GM12878 (cell line): ENCODE measurements around the gene SLC10A4. TPM values are rescaled to one million over a fixed set of nuclear protein-coding genes. Genes with fewer than 3 reads are reported as not detected.

ENCODE experiments used
- ATAC-seq: fragments of 200-7000 bp; cut with Tn5 transposase; 3 replicates; pipeline ENCODE4 v1.9.1; 2020; ENCODE audit warnings: mild to moderate bottlenecking, moderate library complexity
- BruUV-seq: library from RNA; stranded (reverse); fragments of 400-500 nt; replicated peaks from 2 replicates; lab custom pipeline; 2021; lab: Mats Ljungman, UMichigan
- CTCF ChIA-PET: fragments of 300-600 bp; sonication (Branson Sonifier 250); formaldehyde crosslinking; extraction: SDS; loops from one replicate; lab custom pipeline; 2021; ENCODE audit warnings: inconsistent platforms; lab: Yijun Ruan, JAX
- POLR2A ChIA-PET: fragments of 350-600 bp; formaldehyde crosslinking; extraction: SDS; loops from one replicate; lab custom pipeline; 2021; ENCODE audit warnings: inconsistent platforms; lab: Charles Lee
- RAD21 ChIA-PET: fragments of 300-600 bp; sonication (Branson Sonifier 250); formaldehyde crosslinking; loops from one replicate; lab custom pipeline; 2023; ENCODE audit warnings: antibody characterized with exemption; ENCODE audit not compliant: unreplicated experiment; lab: Charles Lee
- SMC1A ChIA-PET: fragments of 300-600 bp; sonication (Branson Sonifier 250); formaldehyde crosslinking; loops from one replicate; lab custom pipeline; 2023; ENCODE audit not compliant: unreplicated experiment, uncharacterized antibody; lab: Charles Lee
- DNase-seq: peaks from one replicate; pipeline ENCODE4 v3.0.0-alpha.2; 2011; ENCODE audit warnings: low read depth, low spot score
- FAIRE-seq: peaks from 3 replicates; lab custom pipeline; 2011; peaks lifted over from hg19 to GRCh38; lab: Jason Lieb, UNC
- H2AFZ ChIP-seq: 2 replicates; pipeline ENCODE4 v1.6.0; 2011; ENCODE audit warnings: low read depth, low read length, control low read depth; ENCODE audit not compliant: control insufficient read depth
- H3K27ac ChIP-seq: 2 replicates; pipeline ENCODE4 v1.5.1; 2011; ENCODE audit warnings: control low read depth; ENCODE audit not compliant: control insufficient read depth, insufficient read depth
- H3K27me3 ChIP-seq, 2 experiments: replicated peaks in 1 of 2; 2 replicates each; pipeline versions ENCODE4 v1.6.0 to v1.6.1; 2011; ENCODE audit warnings: low read length in 1 of 2; ENCODE audit not compliant: control insufficient read depth in 2 of 2, insufficient read depth in 2 of 2
- H3K36me3 ChIP-seq, 2 experiments: 2 replicates each; pipeline ENCODE4 v1.5.1; 2011; ENCODE audit warnings: low read length in 1 of 2; ENCODE audit not compliant: control insufficient read depth in 2 of 2, insufficient read depth in 2 of 2
- H3K4me1 ChIP-seq: 2 replicates; pipeline ENCODE4 v1.6.1; 2011; ENCODE audit warnings: mild to moderate bottlenecking, low read length, moderate library complexity, mixed read lengths; ENCODE audit not compliant: control insufficient read depth, insufficient read depth
- H3K4me2 ChIP-seq: 2 replicates; pipeline ENCODE4 v1.6.0; 2011; ENCODE audit warnings: control low read depth; ENCODE audit not compliant: control insufficient read depth, insufficient read depth
- H3K4me3 ChIP-seq: fragments of 200-600 bp; sonication (generic); 2 replicates; pipeline ENCODE4 v1.5.1; 2016
- H3K79me2 ChIP-seq: 2 replicates; pipeline ENCODE4 v1.6.0; 2011; ENCODE audit warnings: low read length; ENCODE audit not compliant: control insufficient read depth, insufficient read depth
- H3K9ac ChIP-seq: 2 replicates; pipeline ENCODE4 v1.8.0; 2011; ENCODE audit warnings: low read length, control low read depth, mixed read lengths; ENCODE audit not compliant: control insufficient read depth, insufficient read depth
- H3K9me3 ChIP-seq: replicated peaks from 3 replicates; pipeline ENCODE4 v1.5.1; 2011; ENCODE audit warnings: mild to moderate bottlenecking, low read length; ENCODE audit not compliant: control insufficient read depth, insufficient read depth
- H4K20me1 ChIP-seq: 2 replicates; pipeline ENCODE4 v1.6.0; 2011; ENCODE audit not compliant: control insufficient read depth, insufficient read depth
- CHD1 ChIP-seq: IDR thresholded peaks from 2 replicates; pipeline ENCODE4 v1.6.1; 2012; ENCODE audit warnings: low read depth, low read length, improper control_type of control experiment
- CUX1 ChIP-seq: IDR thresholded peaks from 2 replicates; pipeline ENCODE4 v1.6.1; 2012; ENCODE audit warnings: improper control_type of control experiment, low read depth, low read length; ENCODE audit not compliant: insufficient replicate concordance
- DPF2 ChIP-seq: fragments of 450-650 bp; IDR thresholded peaks from 2 replicates; pipeline ENCODE4 v1.6.1; 2017; ENCODE audit warnings: mild to moderate bottlenecking
- MEF2B ChIP-seq: fragments of 450-650 bp; IDR thresholded peaks from 2 replicates; pipeline ENCODE4 v1.6.1; 2018; ENCODE audit warnings: mild to moderate bottlenecking, moderate library complexity; ENCODE audit not compliant: partially characterized antibody, poor library complexity, severe bottlenecking
- MYC ChIP-seq: IDR thresholded peaks from 2 replicates; pipeline ENCODE4 v1.6.1; 2011; ENCODE audit warnings: mild to moderate bottlenecking, low read length, moderate library complexity, inconsistent platforms; ENCODE audit not compliant: insufficient read depth, insufficient replicate concordance, insufficient read length, severe bottlenecking
- PAX8 ChIP-seq: fragments of 450-650 bp; IDR thresholded peaks from 2 replicates; pipeline ENCODE4 v1.6.1; 2017; ENCODE audit warnings: mild to moderate bottlenecking, moderate library complexity
- POLR2AphosphoS2 ChIP-seq: IDR thresholded peaks from 2 replicates; pipeline ENCODE4 v1.6.1; 2011; ENCODE audit warnings: low read depth, mild to moderate bottlenecking, low read length, improper control_type of control experiment, moderate library complexity
- SMAD1 ChIP-seq: fragments of 450-650 bp; IDR thresholded peaks from 2 replicates; pipeline ENCODE4 v1.6.1; 2018; ENCODE audit warnings: mild to moderate bottlenecking, low read depth; ENCODE audit not compliant: partially characterized antibody
- TBL1XR1 ChIP-seq: IDR thresholded peaks from 2 replicates; pipeline ENCODE4 v1.6.1; 2012; ENCODE audit warnings: low read depth, low read length, improper control_type of control experiment
- TCF12 ChIP-seq: IDR thresholded peaks from 2 replicates; pipeline ENCODE4 v1.6.1; 2011; ENCODE audit warnings: low read depth, mild to moderate bottlenecking, low read length
- YY1 ChIP-seq: IDR thresholded peaks from 2 replicates; pipeline ENCODE4 v1.6.1; 2011; ENCODE audit warnings: low read depth, mild to moderate bottlenecking, low read length
- ZNF217 ChIP-seq: fragments of 450-650 bp; IDR thresholded peaks from 2 replicates; pipeline ENCODE4 v1.6.1; 2017; ENCODE audit warnings: antibody characterized with exemption, mild to moderate bottlenecking
- whole genome bisulfite sequencing: methylation state at CpG from one replicate; pipeline ENCODE4 v1.1.6; 2016; ENCODE audit warnings: low lambda C conversion rate; ENCODE audit not compliant: insufficient replicate concordance, insufficient coverage; ENCODE audit errors: missing lambda C conversion rate; 5-methylcytosine and 5-hydroxymethylcytosine counted together
- in situ Hi-C: fragments of 300-500 bp; cut with MboI; formaldehyde crosslinking; loops from 9 replicates; pipeline ENCODE4 v1.14.3; 2018; ENCODE audit warnings: mixed read lengths
- intact Hi-C: fragments of 100-400 bp; cut with micrococcal nuclease; formaldehyde crosslinking; loops from one replicate; pipeline ENCODE4 v1.14.2; 2022; ENCODE audit not compliant: unreplicated experiment
- polyA plus RNA-seq, 11 experiments: library from polyadenylated mRNA; depleted of rRNA in 4 of 11; unstranded in 6 of 11; stranded (reverse) in 5 of 11; fragments of >200 nt; fragmentation: Nextera tagmentation in 4 of 11; fragmentation: Illumina TruSeq in 1 of 11; extraction: Ambion mirVana in 4 of 11; extraction: Trizol in 1 of 11; gene quantifications; 1 replicate in 1 of 11; 2 replicates in 10 of 11; pipeline versions ENCODE4 v1.2.1 to v1.2.3, GENCODE V29; 2011 to 2016; ENCODE audit warnings: inconsistent platforms in 2 of 11, missing spikeins in 2 of 11, low read depth in 1 of 11
- total RNA-seq, 4 experiments: library from RNA; depleted of rRNA in 3 of 4; stranded (reverse); fragments of >200 nt in 3 of 4; fragmentation: Illumina TruSeq in 1 of 4; extraction: Trizol in 1 of 4; gene quantifications; 2 replicates each; pipeline versions ENCODE4 v1.2.1 to v1.2.3, GENCODE V29; 2013 to 2021
- TF ChIP-seq, protein P1 (sequence below), 3 experiments: IDR thresholded peaks in 2 of 3; conservative IDR thresholded peaks in 1 of 3; 2 replicates each; pipeline ENCODE4 v1.5.1; 2011; ENCODE audit warnings: low read depth in 3 of 3, low read length in 3 of 3, mild to moderate bottlenecking in 3 of 3, control low read depth in 2 of 3, moderate library complexity in 2 of 3, inconsistent platforms in 1 of 3, mixed read lengths in 1 of 3; ENCODE audit not compliant: control insufficient read depth in 2 of 3, insufficient read depth in 1 of 3; ENCODE audit errors: extremely low read depth in 1 of 3
- TF ChIP-seq, protein P2 (sequence below): IDR thresholded peaks from 2 replicates; pipeline ENCODE4 v1.6.1; 2012; ENCODE audit warnings: low read depth, low read length, improper control_type of control experiment

Gene SLC10A4
- total and polyA plus RNA-seq, 10 of the 15 experiments (the other 5 are each of a cell fraction or from before 2014, with no cell fraction given): 0.12 TPM; not detected in 9

- no peaks in the 10 kb centered on the region for H3K79me2 ChIP-seq
- intact Hi-C loops (no loop called here), in situ Hi-C loops (no loop called here)
- no peaks in the 10 kb centered on the region for H3K27me3 ChIP-seq
- no peaks in the 10 kb centered on the region; the same call in 1 of the 2 replicates for H3K4me1 ChIP-seq
- DNase-seq: no peak
- H4K20me1 ChIP-seq: no peaks in the 10 kb centered on the region
- ChIA-PET CTCF (interaction anchor here (0.9 to 1.9 kb wide), 2 partner anchors 18 to 495 kb away, joined by 4 to 6 read pairs; no protein-coding TSS in a partner anchor), SMC1A (interaction anchor here (1.3 kb wide), 1 partner anchor 9 kb away, joined by 5 read pairs; no protein-coding TSS in a partner anchor), RAD21 (interaction anchor here (0.6 kb wide), 1 partner anchor 1487 kb away, joined by 3 read pairs; no protein-coding TSS in a partner anchor), POLR2A (no interaction called here)
- H2AFZ ChIP-seq: no peak overlapping the region
- no peak overlapping the region for H3K4me3 ChIP-seq
- no peaks in the 10 kb centered on the region; the same call in 2 of the 3 replicates for H3K9me3 ChIP-seq
- peak; percentile 44; the same call in 1 of the 3 replicates for ATAC-seq
- no peak overlapping the region for H3K27ac ChIP-seq
- WGBS: 24% methylated on average over 2 of the region's 2 CpGs
- H3K36me3 ChIP-seq: no peaks in the 10 kb centered on the region
- FAIRE-seq: no peak
- no peak overlapping the region for H3K4me2 ChIP-seq
- H3K9ac ChIP-seq: no peak overlapping the region
- BruUV-seq: no TSS peak
- no peak for TF ChIP-seq MYC
- TF ChIP-seq, protein P1, sequence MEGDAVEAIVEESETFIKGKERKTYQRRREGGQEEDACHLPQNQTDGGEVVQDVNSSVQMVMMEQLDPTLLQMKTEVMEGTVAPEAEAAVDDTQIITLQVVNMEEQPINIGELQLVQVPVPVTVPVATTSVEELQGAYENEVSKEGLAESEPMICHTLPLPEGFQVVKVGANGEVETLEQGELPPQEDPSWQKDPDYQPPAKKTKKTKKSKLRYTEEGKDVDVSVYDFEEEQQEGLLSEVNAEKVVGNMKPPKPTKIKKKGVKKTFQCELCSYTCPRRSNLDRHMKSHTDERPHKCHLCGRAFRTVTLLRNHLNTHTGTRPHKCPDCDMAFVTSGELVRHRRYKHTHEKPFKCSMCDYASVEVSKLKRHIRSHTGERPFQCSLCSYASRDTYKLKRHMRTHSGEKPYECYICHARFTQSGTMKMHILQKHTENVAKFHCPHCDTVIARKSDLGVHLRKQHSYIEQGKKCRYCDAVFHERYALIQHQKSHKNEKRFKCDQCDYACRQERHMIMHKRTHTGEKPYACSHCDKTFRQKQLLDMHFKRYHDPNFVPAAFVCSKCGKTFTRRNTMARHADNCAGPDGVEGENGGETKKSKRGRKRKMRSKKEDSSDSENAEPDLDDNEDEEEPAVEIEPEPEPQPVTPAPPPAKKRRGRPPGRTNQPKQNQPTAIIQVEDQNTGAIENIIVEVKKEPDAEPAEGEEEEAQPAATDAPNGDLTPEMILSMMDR (IDR thresholded peaks at IDR 0.05 in 2 of 3, conservative IDR thresholded peaks at IDR 0.05 in 1 of 3; ENCODE audit: control insufficient read depth in 2 of 3, extremely low read depth in 1 of 3, insufficient read depth in 1 of 3, low read depth in 3 of 3, low read length in 3 of 3): no peak
- no peak for TF ChIP-seq ZNF217
- TF ChIP-seq, protein P2, sequence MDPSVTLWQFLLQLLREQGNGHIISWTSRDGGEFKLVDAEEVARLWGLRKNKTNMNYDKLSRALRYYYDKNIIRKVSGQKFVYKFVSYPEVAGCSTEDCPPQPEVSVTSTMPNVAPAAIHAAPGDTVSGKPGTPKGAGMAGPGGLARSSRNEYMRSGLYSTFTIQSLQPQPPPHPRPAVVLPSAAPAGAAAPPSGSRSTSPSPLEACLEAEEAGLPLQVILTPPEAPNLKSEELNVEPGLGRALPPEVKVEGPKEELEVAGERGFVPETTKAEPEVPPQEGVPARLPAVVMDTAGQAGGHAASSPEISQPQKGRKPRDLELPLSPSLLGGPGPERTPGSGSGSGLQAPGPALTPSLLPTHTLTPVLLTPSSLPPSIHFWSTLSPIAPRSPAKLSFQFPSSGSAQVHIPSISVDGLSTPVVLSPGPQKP: no peak
- TF ChIP-seq DPF2: no peak
- TF ChIP-seq PAX8: no peak
- no peak for TF ChIP-seq SMAD1
- TF ChIP-seq MEF2B: peak; percentile 91
- no peak for TF ChIP-seq CHD1
- no peak for TF ChIP-seq POLR2AphosphoS2
- peak; percentile 12; the same call in 1 of the 2 replicates for TF ChIP-seq TCF12
- no peak for TF ChIP-seq TBL1XR1
- TF ChIP-seq CUX1: peak; percentile 21
- no peak for TF ChIP-seq YY1
These were observed 15.7 kb upstream of the SLC10A4 start for GRCh38 chr4:48467442-48467841.
